SW 1271 (cell line): ENCODE measurements around the gene AKT3.

ENCODE experiments used
- DNase-seq, 2 experiments: peaks; one replicate each; lab custom pipeline; 2025; lab: John Stamatoyannopoulos, UW

AKT3 gene

DNA sequence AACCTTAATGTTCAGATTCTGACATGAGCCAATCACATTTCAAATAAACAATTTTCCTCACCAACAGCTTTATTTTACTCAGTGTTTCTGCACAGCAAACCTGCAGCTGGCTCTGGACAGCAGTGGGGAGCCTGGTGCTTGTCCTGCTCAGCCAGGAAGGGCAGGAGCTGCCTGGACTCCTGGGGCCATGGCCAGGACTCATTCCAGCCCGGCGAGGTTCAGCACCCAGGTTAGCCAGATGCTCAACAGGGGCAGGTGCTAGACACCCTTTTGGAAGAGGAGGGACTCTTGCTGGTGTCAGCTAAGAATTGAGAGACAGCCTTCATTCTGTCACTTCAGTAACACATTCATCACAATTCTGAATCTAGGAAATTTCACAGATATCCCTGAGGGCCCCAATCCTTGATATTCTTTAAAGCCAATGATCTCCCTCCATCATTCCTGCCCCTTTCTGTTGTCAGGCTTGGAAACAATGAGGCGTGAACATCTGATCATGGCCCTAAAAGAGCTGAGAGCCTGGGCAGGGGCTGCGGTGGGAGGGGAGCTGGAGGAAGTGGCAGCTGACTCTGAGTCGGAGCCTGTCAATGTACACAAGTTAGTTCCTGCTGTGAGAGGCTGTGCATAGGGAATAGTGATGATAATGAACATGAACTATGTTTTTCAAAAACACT lies 342.9 kb downstream of the AKT3 start:
- DNase-seq = no peak

DNA sequence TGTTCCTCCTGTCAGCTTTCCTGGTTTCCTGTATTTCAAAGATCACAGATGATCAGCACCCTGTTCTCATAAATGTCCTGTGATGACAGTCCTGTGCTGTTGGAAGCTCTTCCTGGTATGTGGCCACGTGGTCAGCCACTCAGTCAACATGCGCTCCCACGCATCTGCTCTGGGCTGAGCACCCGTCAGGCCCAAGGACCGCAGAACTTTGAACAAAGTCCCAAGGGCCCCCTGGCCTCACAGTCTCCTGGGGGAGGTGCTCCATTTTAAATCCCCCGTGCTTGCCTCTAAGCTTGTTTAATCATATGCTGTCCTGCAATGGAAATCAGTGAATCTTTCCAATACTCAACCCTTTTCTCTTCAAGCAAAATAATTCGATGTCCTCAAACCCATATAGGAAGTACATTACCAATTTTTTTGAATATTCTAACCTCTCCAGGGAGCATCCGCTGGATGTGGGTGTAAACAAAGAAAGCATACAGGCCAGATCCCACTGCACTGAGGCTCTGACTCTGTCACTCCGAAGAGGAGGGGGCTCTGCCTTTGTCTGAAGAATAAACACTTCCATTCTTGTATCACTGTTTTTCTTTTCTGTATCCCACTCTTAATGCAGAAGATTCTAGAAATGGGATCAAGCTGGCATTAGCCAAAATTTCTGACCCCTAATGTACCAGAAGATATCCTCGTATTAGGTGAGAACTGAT lies 343.9 kb downstream of the AKT3 start:
- no peak for DNase-seq

DNA sequence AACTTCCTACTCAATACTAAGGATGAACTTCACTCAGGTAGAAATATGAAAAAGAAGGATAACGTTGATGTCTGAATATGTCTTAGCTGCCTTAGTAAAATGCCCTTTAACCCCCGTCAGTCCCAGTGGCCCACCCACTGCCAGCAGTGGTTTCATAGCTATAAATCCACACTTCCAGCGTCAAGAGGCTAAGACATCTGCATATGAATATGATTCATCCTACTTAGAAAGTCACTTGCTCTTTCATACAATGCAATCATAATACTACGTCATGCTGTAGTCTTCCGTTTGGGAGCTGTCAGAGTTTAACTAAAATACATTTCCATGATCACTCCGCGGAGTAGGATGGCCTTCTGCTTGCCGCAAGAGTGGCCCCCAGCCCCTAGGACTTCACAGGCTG lies 346.9 kb downstream of the AKT3 start:
- DNase-seq = no peak

DNA sequence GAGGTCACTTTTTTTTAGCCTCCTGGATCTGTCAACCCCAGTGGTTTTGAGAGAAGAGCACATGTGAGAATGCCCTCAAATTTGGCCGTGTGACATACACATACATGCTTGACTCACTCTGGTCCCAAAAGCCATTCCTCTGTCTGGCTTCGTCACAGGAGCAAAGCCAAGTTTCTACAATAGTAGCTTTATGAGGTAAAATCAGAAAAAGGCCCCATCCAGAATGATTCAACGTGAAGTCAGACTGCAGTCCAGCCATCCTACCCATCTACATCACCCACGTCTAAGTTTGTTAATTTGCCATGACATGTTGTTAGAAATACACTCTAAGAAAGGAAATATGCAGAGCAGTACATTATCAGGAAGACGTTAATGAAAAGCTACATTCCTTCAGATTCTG lies 349.0 kb downstream of the AKT3 start:
- no peak for DNase-seq

DNA sequence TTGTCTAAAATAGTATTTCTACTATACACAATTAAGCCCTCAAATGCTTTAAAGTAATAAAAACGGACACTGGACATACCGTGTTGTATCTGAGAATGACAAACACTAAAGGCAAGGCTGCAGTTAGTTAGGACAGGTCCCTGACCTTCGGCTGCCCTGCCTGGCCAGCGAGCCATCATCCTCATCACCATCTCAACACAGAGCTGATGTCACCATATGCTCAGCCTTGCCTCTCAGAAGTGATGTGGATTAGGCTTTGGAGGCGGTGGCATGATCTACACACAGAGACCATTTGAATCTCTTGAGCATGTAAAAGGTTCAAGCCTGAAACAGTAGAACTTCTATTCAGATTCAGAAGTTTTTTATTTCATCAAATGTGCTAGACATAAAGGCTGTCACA lies 349.5 kb downstream of the AKT3 start:
- DNase-seq = no peak

DNA sequence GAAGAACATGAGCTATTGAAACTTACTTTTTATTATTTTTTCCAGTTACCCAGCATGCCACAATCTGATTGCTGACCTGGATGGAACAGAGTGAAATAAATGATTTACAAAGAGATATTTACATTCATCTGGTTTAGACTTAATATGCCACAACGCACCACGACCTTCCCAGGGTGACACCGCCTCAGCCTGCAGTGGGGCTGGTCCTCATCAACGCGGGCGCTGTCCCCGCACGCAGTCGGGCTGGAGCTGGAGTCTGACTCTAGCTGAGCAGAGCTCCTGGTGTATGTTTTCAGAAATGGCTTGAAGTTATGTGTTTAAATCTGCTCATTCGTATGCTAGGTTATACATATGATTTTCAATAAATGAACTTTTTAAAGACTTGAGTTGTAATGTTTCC lies 350.3 kb downstream of the AKT3 start:
- DNase-seq = no peak

DNA sequence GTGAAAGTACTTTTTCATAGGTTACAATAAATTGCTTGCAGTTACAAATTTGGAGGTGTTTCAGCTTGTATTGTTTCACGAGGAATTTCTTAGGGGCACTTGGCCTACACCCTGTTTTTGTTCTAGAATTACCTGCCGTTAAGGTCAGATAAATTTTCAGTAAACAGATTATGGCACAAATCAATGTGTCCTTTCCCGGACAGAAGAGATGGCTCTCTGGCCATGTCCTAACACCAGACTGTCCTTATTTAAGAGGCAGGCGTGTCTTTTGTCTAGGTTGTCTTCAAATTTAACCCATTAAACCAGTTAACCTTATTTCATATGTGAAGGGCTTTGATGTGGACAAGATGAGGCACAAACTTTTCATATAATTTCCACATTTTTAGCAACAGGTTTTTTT lies 350.8 kb downstream of the AKT3 start:
- no peak for DNase-seq

DNA sequence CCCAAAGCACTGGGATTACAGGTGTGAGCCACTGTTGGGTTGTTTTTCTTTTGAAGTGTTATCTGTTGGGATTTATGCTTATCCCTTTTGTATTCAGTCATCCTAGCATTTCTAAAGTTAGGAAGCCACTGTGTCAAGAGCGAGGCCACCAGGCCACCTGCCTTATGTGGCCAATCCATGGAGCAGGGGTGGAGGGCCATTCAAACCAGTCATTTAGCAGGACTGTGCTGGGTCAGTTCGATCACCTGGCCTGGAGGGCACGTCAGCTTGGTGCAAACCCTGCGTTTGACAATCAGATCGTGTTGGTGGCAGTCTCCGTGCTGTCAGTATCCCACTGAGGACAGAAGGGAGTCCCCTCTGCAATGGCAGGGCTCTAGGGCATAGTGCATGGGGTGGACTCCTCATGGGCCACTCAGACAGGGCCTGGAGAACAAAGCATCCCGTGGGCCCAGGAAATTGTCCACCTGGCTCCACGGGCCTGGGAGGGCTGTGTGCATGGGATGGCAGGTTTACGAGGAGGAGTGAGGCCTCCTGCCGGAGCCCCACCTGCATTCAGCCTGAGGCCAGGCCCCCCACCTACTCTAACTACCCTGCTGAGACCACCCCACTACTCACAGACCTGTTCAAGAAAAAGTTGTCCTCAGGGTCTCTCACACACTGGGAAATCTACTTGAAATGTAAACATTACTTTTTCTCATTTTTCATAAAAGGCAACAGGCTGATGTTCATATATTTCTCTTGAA lies 351.9 kb downstream of the AKT3 start:
- DNase-seq = no peak

DNA sequence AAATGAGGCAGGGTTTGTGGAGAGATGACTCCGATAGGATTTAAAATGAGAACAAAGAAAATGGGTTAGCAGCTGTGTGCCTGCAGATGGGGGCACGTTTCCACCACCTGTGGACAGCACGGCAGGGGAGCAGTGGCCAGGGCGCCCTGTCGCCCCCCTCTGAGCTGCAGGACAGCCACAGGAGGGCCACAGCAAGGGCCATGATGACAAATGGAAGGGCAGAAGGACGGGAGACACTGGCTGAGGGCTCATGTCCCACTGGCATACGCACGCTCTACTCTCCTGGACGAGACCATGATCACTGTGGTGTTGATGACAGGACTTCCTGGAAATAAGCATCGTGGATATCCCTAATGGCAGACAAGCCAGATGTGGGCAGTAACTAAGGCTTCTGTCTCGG lies 353.2 kb downstream of the AKT3 start:
- no peak for DNase-seq

DNA sequence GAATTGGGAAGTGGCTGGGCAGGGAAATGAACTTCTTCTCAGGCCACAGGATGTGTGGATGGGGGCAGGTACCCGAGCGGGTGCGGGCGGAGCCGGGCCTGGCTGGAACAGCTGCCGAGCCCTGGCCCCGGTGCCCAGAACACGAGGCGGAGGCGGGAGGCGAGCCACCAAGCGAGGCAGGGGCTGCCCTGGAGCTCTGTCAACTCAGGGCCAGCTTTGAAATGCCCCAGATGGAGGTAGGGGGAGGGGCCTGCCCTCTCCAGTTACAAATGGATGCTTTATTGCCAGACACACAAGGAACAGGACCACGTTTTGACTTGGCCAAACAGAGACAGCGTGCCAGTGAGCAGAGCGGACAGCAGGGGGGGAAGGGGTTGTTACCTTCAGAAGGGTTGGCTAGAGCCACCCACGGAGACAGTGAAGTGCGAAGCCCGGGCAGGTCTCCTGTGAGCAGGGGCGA lies 353.8 kb downstream of the AKT3 start:
- DNase-seq = no peak

DNA sequence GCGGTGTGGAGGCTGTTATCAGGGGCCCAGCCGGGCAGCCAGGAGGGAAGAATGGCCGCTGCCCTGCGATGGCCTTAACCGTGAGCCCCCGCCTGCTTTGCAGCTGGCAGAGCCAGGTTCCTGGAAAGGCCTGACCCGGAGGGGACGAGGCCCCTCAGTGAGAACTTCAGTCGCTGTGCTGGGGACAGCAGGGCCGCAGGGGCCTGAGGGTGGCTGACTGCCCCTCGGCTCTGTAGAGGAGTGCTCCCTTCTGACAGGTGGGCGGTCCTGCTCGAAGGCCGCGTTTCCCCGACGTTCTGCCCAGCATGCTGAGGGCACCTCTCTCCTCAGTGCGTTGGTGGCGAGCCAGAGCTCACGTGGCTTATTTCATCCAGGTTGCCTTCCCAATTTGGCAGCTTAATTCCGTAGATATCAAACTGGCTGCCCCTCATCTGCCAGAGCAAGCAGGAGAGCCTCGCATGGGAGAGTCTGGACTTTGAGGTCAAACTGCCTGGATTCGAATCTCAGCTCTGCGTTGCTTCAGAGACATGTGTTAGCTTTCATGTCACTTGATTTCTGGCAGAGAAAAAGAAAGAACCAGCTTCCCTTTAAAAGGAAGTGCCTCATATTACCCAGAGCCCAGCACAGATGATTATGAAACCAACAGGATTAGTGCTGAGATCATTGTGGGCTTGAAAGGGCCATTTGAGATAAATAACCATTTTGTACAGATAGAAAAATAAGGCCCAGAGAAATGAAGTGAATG lies 354.4 kb downstream of the AKT3 start:
- no peak for DNase-seq

DNA sequence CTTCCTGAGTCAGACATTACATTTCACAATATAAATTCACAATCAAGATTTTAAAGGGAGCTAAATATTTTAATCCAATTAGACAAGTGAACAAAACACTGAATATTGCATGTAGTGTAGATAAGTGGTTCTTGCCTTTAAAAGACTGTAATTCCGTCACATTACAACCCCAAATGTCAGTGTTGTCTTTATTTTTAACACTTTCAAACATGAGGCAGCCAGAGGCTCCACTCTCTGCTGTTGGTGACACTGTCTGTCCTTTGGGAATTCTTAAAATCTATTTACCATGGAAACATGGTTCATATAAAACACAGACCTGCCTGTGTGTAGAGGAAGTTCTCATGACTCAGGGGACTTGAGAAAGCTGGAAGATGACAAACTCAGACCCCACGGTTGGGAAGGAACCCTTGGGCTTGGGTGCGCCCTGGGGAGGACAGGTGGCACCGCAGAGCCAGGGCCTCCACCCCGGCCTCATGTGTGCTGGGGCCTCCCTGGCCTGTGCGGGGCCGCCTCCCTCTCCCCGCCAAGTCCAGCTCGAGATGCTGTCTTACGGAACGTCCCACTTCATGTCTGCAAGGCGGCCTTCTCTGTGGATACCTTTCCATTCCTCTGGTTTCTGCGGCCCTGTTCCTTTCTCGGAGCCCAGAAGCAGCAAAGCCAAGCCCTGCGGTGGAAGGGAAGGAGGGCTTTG lies 355.2 kb downstream of the AKT3 start:
- DNase-seq = no peak

DNA sequence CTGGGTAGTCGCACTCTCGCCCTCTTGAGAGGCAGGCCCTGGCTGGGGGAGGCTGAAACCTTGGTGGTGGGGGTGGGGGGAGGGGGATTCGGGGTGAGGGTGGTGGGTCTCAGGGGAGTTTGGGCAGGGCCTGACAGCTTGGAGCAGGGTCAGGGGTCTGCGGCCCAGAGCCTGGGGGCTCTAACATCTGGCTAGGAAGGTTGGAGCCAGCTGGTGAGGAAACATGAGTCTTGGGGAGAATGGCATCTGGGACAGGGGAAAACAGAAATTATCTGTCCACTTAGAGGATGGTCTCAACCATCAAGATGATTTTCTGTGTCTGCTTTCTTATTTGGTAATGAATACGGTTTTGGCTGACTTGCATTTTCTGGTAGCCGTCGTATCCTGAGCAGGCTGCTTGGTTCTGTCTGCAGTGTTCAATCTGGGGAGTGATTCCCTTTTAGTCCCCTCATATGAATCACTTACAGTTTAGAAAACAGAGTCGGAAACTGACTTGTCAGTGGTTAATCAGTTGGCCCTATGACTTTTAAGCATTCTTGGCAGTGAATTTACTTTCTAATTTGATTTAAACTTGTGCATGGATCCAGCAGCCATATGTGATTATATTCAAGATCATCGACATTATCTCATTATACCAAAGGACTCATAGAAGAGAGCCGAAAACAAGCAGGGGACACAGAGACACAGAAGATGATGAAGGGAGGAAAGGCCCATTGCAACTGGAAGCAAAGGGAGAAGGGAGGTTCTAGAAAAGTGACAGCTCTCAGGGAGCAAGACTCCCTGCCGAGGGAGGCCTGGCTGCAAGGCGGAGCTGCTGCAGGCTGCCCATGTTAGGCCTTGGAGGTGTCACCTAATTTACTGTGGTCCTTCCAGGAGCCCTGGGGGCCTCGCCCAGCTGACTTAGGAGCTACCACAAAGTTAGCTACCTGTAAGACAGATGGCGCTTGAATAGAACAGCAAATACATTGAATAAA lies 356.6 kb downstream of the AKT3 start:
- DNase-seq = no peak

DNA sequence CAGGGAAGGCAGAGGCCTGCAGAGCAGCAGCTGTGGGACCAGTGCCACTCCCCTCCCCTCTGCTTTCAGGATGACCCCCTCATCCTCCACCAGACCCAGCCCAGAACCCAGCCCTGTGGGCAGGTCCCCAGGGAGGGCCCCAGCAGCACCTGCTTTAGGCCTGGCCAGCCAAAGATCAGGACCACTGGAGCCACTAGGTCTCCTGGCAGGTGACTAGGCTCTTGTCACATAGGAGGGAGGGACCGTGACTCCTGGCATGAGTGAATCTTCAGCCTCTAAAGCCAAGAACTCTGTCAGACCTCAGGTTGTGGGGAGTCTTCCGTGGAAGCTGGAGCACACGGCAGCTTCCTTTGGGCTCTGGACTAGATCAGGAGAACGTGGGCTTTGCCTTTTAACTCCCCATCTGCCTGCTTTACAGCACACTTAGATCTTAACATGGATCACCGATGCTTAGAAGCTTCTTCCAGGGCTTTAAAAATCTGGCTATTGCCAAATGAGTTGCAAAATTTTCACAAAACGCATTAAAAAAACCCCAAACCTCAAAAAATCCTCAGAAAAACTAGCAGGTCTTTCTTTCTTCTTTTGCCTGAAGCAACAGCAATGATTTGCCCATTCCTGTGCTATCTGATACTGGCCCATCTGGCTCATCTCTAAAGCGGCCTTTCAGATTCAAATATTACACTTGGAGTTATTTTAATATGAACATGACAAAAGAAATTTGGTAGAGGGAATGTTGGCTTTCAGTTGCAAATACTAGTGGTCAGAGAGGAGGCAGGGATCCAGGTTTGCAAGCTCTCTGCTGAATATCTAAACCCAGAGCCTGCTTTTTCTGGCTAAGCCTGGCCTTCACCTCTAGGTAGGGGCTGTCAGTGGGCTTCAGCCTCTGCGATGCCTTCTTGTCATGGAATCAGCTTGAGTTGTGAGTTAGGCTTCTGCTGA lies 359.0 kb downstream of the AKT3 start:
- DNase-seq = no peak

DNA sequence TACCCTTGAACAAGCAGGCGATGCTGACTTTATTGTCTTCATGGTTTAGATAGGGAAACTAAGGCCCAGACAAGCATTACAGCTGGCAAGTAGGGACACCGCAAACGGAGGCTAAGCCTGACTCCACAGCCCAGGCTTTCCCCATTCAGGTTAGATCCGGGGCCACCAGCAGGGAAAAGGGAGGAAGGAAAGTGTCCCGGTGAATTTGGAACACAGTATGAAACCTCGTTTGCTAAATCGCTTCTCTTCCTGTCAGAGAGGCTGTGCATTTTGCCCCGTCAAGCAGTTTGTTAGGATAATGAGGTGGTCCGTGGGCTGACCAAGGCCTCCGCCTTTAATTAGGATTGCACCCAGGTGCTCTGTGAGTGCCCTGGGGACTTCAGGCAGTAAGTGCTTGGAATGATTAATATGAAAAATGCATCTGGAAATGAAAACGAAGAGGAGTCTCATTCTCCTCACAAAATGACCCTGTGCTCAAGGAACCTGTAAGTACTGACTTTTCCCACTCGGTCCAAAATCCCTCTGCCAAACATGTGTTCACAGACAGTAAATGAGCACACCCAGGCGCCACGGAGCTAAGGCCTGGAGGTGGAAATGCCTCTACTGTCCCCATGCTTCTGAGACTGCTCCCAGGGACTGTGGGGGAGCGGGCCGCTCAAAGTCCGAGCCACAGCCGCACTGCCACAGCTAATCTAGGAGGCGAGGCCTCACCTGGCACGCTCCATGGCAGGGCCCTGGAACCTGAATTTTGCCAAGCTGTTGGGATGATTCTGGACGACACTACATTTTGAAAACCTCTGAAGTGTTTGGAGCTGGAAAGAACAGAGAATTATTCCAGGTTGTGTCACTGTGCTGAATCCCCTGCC lies 360.1 kb downstream of the AKT3 start:
- no peak for DNase-seq

DNA sequence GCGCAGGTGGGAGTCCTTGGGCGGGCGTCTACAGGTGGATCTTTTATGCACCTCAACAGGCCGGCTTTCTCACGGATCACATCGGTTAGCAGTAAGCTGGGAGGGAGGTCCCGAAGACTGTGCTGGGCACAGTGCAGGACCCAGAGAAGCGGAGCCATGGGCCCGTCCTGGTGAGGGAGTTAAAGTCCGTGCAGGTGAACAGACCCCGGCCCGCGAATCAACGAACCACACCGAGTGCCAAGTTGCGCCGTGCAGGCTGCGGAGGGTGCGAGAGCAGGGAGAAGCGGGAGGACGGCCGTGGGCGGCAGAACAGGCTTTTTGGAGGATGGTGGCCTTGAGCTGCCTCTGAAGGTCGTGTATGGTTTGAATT lies 360.9 kb downstream of the AKT3 start:
- no peak for DNase-seq

DNA sequence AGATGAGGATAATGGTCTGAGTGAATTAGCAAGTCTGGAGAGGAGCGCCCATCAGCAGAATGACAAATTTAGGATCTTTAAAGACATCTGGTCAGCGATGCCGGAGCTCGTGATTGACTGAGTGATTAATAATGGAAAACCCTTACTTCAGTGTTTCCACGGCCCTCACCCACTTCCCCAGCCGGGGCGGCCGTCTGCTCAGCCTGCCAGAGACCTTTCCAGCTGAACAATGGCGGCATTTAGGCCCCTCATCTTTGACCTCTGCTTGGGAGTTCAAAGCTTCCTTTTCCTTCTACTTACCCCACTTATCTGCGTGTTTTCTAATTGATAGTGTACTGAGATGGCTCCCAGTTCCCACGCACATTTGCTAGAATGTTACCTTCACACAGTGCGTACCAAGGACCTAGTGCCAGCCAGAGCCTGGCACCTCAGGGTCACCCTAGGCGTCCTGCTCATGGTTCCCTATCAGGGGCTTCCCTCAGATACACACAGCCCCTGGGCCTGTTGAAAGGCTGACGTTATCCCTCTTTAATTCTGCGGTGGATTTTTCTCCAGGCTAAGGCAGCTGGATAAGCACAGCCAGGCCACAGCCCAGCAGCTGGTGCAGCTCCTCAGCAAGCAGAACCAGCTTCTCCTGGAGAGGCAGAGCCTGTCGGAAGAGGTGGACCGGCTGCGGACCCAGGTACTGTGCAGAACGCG lies 361.4 kb downstream of the AKT3 start:
- no peak for DNase-seq

DNA sequence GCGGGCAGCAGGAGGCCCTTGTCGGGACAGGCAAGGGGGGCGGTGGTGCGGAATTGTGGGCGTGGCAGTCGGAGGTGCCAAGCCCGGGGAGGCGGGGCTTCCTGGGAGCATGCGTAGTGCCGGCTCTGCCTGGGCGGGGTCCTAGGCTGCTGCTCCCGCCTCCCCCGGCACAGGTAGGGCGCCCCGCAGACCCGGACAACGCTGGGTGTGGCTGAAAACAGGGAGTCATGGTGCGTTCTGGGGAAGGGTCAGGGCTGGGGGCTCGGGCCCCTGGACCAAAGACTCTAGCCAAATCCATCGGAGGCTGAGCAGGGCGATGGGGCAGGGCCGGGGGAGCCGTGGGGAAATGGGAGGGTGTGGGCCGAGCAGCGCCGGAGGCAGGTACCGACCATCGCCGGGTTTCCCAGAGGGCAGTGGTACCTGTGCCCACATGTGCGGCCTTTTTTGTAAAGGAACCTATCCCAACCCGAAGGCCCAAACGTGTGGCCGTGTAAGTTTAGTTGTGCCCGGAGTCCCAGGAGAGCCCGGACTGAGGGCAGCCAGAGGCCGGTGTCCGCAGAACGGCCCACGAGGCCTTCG lies 362.3 kb downstream of the AKT3 start:
- no peak for DNase-seq
